OCI-LY7 (cell line): Measurements from ENCODE around the gene MRPL19.

Experiments
- EZH2phosphoT487 ChIP-seq: fragments of 200-600 bp; sonication (generic); IDR thresholded peaks from 2 replicates; pipeline ENCODE4 v1.6.1; 2018; ENCODE audit warnings: low read depth, borderline replicate concordance, mild to moderate bottlenecking, mixed run types, antibody characterized with exemption, low read length, moderate library complexity, mixed read lengths
- TF ChIP-seq, protein P1 (sequence below): fragments of 200-600 bp; sonication (generic); conservative IDR thresholded peaks from 2 replicates; pipeline ENCODE4 v1.5.1; 2014; ENCODE audit warnings: mild to moderate bottlenecking, antibody characterized with exemption, low read length, moderate library complexity, mixed read lengths

GRCh38 chr2:75622929-75623328, 23.7 kb upstream of the MRPL19 start:
- TF ChIP-seq, protein P1, sequence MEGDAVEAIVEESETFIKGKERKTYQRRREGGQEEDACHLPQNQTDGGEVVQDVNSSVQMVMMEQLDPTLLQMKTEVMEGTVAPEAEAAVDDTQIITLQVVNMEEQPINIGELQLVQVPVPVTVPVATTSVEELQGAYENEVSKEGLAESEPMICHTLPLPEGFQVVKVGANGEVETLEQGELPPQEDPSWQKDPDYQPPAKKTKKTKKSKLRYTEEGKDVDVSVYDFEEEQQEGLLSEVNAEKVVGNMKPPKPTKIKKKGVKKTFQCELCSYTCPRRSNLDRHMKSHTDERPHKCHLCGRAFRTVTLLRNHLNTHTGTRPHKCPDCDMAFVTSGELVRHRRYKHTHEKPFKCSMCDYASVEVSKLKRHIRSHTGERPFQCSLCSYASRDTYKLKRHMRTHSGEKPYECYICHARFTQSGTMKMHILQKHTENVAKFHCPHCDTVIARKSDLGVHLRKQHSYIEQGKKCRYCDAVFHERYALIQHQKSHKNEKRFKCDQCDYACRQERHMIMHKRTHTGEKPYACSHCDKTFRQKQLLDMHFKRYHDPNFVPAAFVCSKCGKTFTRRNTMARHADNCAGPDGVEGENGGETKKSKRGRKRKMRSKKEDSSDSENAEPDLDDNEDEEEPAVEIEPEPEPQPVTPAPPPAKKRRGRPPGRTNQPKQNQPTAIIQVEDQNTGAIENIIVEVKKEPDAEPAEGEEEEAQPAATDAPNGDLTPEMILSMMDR = no peak
- no peak for TF ChIP-seq EZH2phosphoT487
